Karpas-422 (cell line): ENCODE data around the gene NUP43. TPM values are rescaled to one million over a fixed set of nuclear protein-coding genes. Genes with fewer than 3 reads are reported as not detected.
A peak's percentile ranks its signal among the peaks of the same experiment; 100 is the strongest.

ENCODE experiments used
- DNase-seq: peaks from one replicate; pipeline ENCODE4 v3.0.0-alpha.2; 2015
- H2AFZ ChIP-seq: fragments of 200-600 bp; sonication (generic); 2 replicates; pipeline ENCODE4 v1.6.1; 2014; ENCODE audit warnings: antibody characterized with exemption, low read length, mixed read lengths
- H3K27ac ChIP-seq: fragments of 200-600 bp; sonication (generic); 2 replicates; pipeline ENCODE4 v1.5.1; 2014; ENCODE audit warnings: mild to moderate bottlenecking, low read length, moderate library complexity
- H3K27me3 ChIP-seq: fragments of 200-600 bp; sonication (generic); 2 replicates; pipeline ENCODE4 v1.6.1; 2014; ENCODE audit warnings: low read length, mixed read lengths
- H3K36me3 ChIP-seq: fragments of 200-600 bp; sonication (generic); 2 replicates; pipeline ENCODE4 v1.6.1; 2014; ENCODE audit warnings: low read length, mixed read lengths; ENCODE audit not compliant: insufficient read depth
- H3K4me1 ChIP-seq: fragments of 200-600 bp; sonication (generic); 2 replicates; pipeline ENCODE4 v1.6.1; 2014; ENCODE audit warnings: mild to moderate bottlenecking, low read length, mixed read lengths
- H3K4me2 ChIP-seq: fragments of 200-600 bp; sonication (generic); 2 replicates; pipeline ENCODE4 v1.6.1; 2014; ENCODE audit warnings: low read length, low read depth, mild to moderate bottlenecking; ENCODE audit not compliant: poor library complexity, severe bottlenecking
- H3K4me3 ChIP-seq: fragments of 200-600 bp; sonication (generic); 2 replicates; pipeline ENCODE4 v1.5.1; 2014; ENCODE audit warnings: mild to moderate bottlenecking, antibody characterized with exemption, low read length, mixed read lengths
- H3K79me2 ChIP-seq: fragments of 200-600 bp; sonication (generic); 2 replicates; pipeline ENCODE4 v1.6.1; 2014; ENCODE audit warnings: mild to moderate bottlenecking, low read length, mixed read lengths
- H3K9ac ChIP-seq: fragments of 200-600 bp; sonication (generic); 2 replicates; pipeline ENCODE4 v1.6.0; 2014; ENCODE audit warnings: low read length
- H3K9me2 ChIP-seq: fragments of 200-600 bp; sonication (generic), shearing (Covaris generic); replicated peaks from 2 replicates; pipeline ENCODE4 v1.6.0; 2014; ENCODE audit warnings: mild to moderate bottlenecking, low read length, moderate library complexity; ENCODE audit not compliant: insufficient read depth
- H3K9me3 ChIP-seq: fragments of 300-700, 200-600 bp; sonication (generic); 2 replicates; pipeline ENCODE4 v1.6.1; 2014; ENCODE audit warnings: low read length, mixed read lengths
- H4K20me1 ChIP-seq: fragments of 200-600 bp; sonication (generic); 2 replicates; pipeline ENCODE4 v1.6.1; 2014; ENCODE audit warnings: mild to moderate bottlenecking, antibody characterized with exemption, low read length, low read depth; ENCODE audit not compliant: insufficient read depth
- total RNA-seq: library from RNA; depleted of rRNA; stranded (reverse); fragments of >200 nt; shearing (Covaris generic); gene quantifications from 2 replicates; pipeline ENCODE4 v1.2.3, GENCODE V29; 2014; ENCODE audit warnings: low replicate concordance

Gene NUP43
- total RNA-seq, 1 experiment from 2014 or later, result 35.7 TPM

GRCh38 chr6:149717588-149718458, 28.5 kb downstream of the NUP43 start, which contains the start of gene LATS1:
Gene LATS1, minus strand, starts transcription at chr6:149718101. Its CDS starts 15,975 bp downstream, at chr6:149702126.
- Histone ChIP-seq H3K4me1 (peaks cover 20% of the 10 kb centered on the region), H4K20me1 (no peaks in the 10 kb centered on the region; the same call in 1 of the 2 replicates), H3K9me2 (no peaks in the 10 kb centered on the region), H3K9me3 (no peaks in the 10 kb centered on the region), H3K79me2 (peaks cover 57% of the 10 kb centered on the region), H3K27me3 (no peaks in the 10 kb centered on the region), H2AFZ (peak within 1 kb of the TSS; percentile 85; the same call in 1 of the 2 replicates), H3K4me3 (peak within 1 kb of the TSS; percentile 81), H3K36me3 (peaks cover 12% of the 10 kb centered on the region; the same call in 1 of the 2 replicates), H3K27ac (peak within 1 kb of the TSS; percentile 39), H3K4me2 (peak within 1 kb of the TSS; percentile 82), H3K9ac (peak within 1 kb of the TSS; percentile 97)
- DNase-seq, result peak; percentile 95

GRCh38 chr6:149717255-149717587, 29.1 kb downstream of the NUP43 start:
- peak overlapping the region; percentile 82 for H3K4me2 ChIP-seq
- H3K9ac ChIP-seq, result peak overlapping the region; percentile 97
- no peaks in the 10 kb centered on the region for H3K9me3 ChIP-seq
- H3K27me3 ChIP-seq, result no peaks in the 10 kb centered on the region
- H3K27ac ChIP-seq, result peak overlapping the region; percentile 39
- H3K4me3 ChIP-seq, result peak overlapping the region; percentile 81
- peaks cover 12% of the 10 kb centered on the region; the same call in 1 of the 2 replicates for H3K36me3 ChIP-seq
- peaks cover 20% of the 10 kb centered on the region for H3K4me1 ChIP-seq
- no peaks in the 10 kb centered on the region; the same call in 1 of the 2 replicates for H4K20me1 ChIP-seq
- no peak for DNase-seq
- H3K9me2 ChIP-seq, result no peaks in the 10 kb centered on the region
- peaks cover 63% of the 10 kb centered on the region for H3K79me2 ChIP-seq
- 0 out of 2 replicates have a peak overlapping the region, but pooled peaks have one; percentile 85 for H2AFZ ChIP-seq

GRCh38 chr6:149716181-149716963, 30.0 kb downstream of the NUP43 start:
- peaks cover 12% of the 10 kb centered on the region; the same call in 1 of the 2 replicates for H3K36me3 ChIP-seq
- peaks cover 20% of the 10 kb centered on the region for H3K4me1 ChIP-seq
- no peaks in the 10 kb centered on the region; the same call in 1 of the 2 replicates for H4K20me1 ChIP-seq
- H3K9me3 ChIP-seq, result no peaks in the 10 kb centered on the region
- peak overlapping the region; percentile 81 for H3K4me3 ChIP-seq
- H3K27me3 ChIP-seq, result no peaks in the 10 kb centered on the region
- no peak overlapping the region for H3K27ac ChIP-seq
- peak; percentile 62 for DNase-seq
- peak overlapping the region; percentile 82 for H3K4me2 ChIP-seq
- H2AFZ ChIP-seq, result no peak overlapping the region
- peak overlapping the region; percentile 97 for H3K9ac ChIP-seq
- no peaks in the 10 kb centered on the region for H3K9me2 ChIP-seq
- H3K79me2 ChIP-seq, result peaks cover 70% of the 10 kb centered on the region

GRCh38 chr6:149714442-149714841, 31.9 kb downstream of the NUP43 start:
- DNase-seq, result no peak
- no peaks in the 10 kb centered on the region for H3K27me3 ChIP-seq
- no peak overlapping the region for H2AFZ ChIP-seq
- H3K36me3 ChIP-seq, result peaks cover 12% of the 10 kb centered on the region; the same call in 1 of the 2 replicates
- peaks cover 12% of the 10 kb centered on the region; the same call in 1 of the 2 replicates for H4K20me1 ChIP-seq
- H3K27ac ChIP-seq, result no peak overlapping the region
- H3K9ac ChIP-seq, result no peak overlapping the region
- H3K4me1 ChIP-seq, result peaks cover 33% of the 10 kb centered on the region
- H3K9me3 ChIP-seq, result no peaks in the 10 kb centered on the region
- H3K4me3 ChIP-seq, result no peak overlapping the region
- H3K79me2 ChIP-seq, result peaks cover 89% of the 10 kb centered on the region
- no peaks in the 10 kb centered on the region for H3K9me2 ChIP-seq
- H3K4me2 ChIP-seq, result no peak overlapping the region

DNA sequence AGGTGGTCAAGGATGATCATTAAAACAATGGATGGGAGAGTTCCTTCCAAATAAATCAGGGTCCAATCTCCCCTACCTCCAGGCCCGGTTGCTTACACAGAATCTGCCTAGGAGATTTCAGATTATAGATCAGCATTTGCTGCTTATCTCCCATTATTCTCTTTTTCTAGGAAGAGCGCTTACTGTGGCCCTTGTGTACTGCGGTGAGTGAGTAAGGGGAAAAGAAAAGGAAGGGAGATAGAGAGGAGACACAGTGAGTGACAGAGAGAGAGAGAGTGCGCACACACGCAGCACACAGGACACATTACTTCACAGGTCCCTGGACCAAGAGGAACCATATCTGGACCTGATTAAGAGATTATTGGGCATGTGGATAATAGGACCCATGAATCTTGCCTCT, 34.6 kb downstream of the NUP43 start:
- H4K20me1 ChIP-seq, result peaks cover 23% of the 10 kb centered on the region
- H2AFZ ChIP-seq, result no peak overlapping the region
- H3K4me1 ChIP-seq, result peaks cover 49% of the 10 kb centered on the region
- H3K27ac ChIP-seq, result no peak overlapping the region
- H3K9ac ChIP-seq, result no peak overlapping the region
- H3K79me2 ChIP-seq, result peaks cover 99% of the 10 kb centered on the region
- H3K27me3 ChIP-seq, result no peaks in the 10 kb centered on the region
- peaks cover 12% of the 10 kb centered on the region; the same call in 1 of the 2 replicates for H3K36me3 ChIP-seq
- H3K4me3 ChIP-seq, result no peak overlapping the region
- no peaks in the 10 kb centered on the region for H3K9me3 ChIP-seq
- H3K9me2 ChIP-seq, result no peaks in the 10 kb centered on the region
- DNase-seq, result no peak
- no peak overlapping the region for H3K4me2 ChIP-seq

GRCh38 chr6:149701714-149702113, 44.6 kb downstream of the NUP43 start:
- no peak overlapping the region for H3K4me3 ChIP-seq
- no peak overlapping the region for H3K4me2 ChIP-seq
- no peaks in the 10 kb centered on the region for H3K9me2 ChIP-seq
- H3K4me1 ChIP-seq, result peaks cover 3% of the 10 kb centered on the region; the same call in 1 of the 2 replicates
- H4K20me1 ChIP-seq, result peaks cover 11% of the 10 kb centered on the region
- H3K27me3 ChIP-seq, result no peaks in the 10 kb centered on the region
- peaks cover 20% of the 10 kb centered on the region; the same call in 1 of the 2 replicates for H3K36me3 ChIP-seq
- no peak for DNase-seq
- H3K9ac ChIP-seq, result no peak overlapping the region
- H2AFZ ChIP-seq, result no peak overlapping the region
- no peaks in the 10 kb centered on the region for H3K9me3 ChIP-seq
- H3K27ac ChIP-seq, result no peak overlapping the region
- peaks cover 96% of the 10 kb centered on the region for H3K79me2 ChIP-seq

GRCh38 chr6:149699150-149699549, 47.2 kb downstream of the NUP43 start:
- DNase-seq, result no peak
- Histone ChIP-seq H3K9me3 (no peaks in the 10 kb centered on the region), H3K4me1 (no peaks in the 10 kb centered on the region), H3K27ac (no peak overlapping the region), H3K9me2 (no peaks in the 10 kb centered on the region), H3K9ac (no peak overlapping the region), H3K27me3 (no peaks in the 10 kb centered on the region), H2AFZ (no peak overlapping the region), H3K79me2 (peaks cover 98% of the 10 kb centered on the region), H3K36me3 (peaks cover 34% of the 10 kb centered on the region; the same call in 1 of the 2 replicates), H3K4me2 (no peak overlapping the region), H3K4me3 (no peak overlapping the region), H4K20me1 (peaks cover 11% of the 10 kb centered on the region)

DNA sequence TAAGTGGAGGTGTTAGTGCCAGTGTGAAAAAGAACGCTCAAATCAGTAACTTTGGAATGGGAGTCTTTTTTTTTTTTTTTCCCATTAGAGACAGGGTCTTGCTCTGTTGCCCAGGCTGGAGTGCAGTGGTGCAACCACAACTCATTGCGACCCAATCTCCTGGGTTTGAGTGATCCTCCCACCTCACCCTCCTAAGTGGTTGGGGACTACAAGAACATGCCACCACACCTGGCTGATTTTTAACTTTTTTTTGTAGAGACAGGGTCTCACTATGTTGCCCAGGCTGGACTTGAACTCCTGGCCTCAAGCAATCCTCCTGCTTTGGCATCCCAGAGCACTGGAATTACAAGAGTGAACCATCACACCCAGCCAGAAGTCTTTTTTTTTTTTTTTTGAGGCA, 48.2 kb downstream of the NUP43 start:
- Histone ChIP-seq H3K79me2 (peaks cover 96% of the 10 kb centered on the region), H3K27me3 (no peaks in the 10 kb centered on the region), H3K9ac (no peak overlapping the region), H3K4me1 (no peaks in the 10 kb centered on the region), H3K4me2 (no peak overlapping the region), H3K9me2 (no peaks in the 10 kb centered on the region), H3K9me3 (no peaks in the 10 kb centered on the region), H2AFZ (no peak overlapping the region), H3K36me3 (peaks cover 36% of the 10 kb centered on the region; the same call in 1 of the 2 replicates), H3K27ac (no peak overlapping the region), H3K4me3 (no peak overlapping the region), H4K20me1 (peaks cover 7% of the 10 kb centered on the region)
- no peak for DNase-seq
